OCI-LY1 (cell line): ENCODE results near the gene SCARB2.

Source experiments
- H2AFZ ChIP-seq: fragments of 200-600 bp; sonication (generic), shearing (Covaris generic); 2 replicates; pipeline ENCODE4 v1.6.0; 2014; ENCODE audit warnings: antibody characterized with exemption, mild to moderate bottlenecking, low read length
- H3F3A ChIP-seq: fragments of 200-600 bp; sonication (generic), shearing (Covaris generic); 2 replicates; pipeline ENCODE4 v1.6.0; 2014; ENCODE audit warnings: mild to moderate bottlenecking, antibody characterized with exemption, low read length, moderate library complexity; ENCODE audit not compliant: insufficient read depth
- H3K27ac ChIP-seq: fragments of 200-600 bp; sonication (generic); 2 replicates; pipeline ENCODE4 v1.5.1; 2014; ENCODE audit warnings: low read length, mixed run types, mild to moderate bottlenecking, low read depth; ENCODE audit not compliant: poor library complexity, severe bottlenecking
- H3K27me3 ChIP-seq: fragments of 200-600 bp; sonication (generic); 2 replicates; pipeline ENCODE4 v1.6.0; 2014; ENCODE audit warnings: antibody characterized with exemption, mild to moderate bottlenecking, low read length, moderate library complexity; ENCODE audit not compliant: insufficient read depth
- H3K36me3 ChIP-seq: fragments of 200-600 bp; sonication (generic); 2 replicates; pipeline ENCODE4 v1.6.1; 2014; ENCODE audit warnings: mild to moderate bottlenecking, antibody characterized with exemption, low read length, moderate library complexity, mixed read lengths; ENCODE audit not compliant: insufficient read depth
- H3K4me1 ChIP-seq: fragments of 200-600 bp; sonication (generic); 2 replicates; pipeline ENCODE4 v1.5.1; 2014; ENCODE audit warnings: mild to moderate bottlenecking, low read length, moderate library complexity; ENCODE audit not compliant: insufficient read depth, severe bottlenecking
- H3K4me2 ChIP-seq: fragments of 200-600 bp; sonication (generic), shearing (Covaris generic); 2 replicates; pipeline ENCODE4 v1.6.1; 2014; ENCODE audit warnings: low read length
- H3K4me3 ChIP-seq: fragments of 200-600 bp; sonication (generic); 2 replicates; pipeline ENCODE4 v1.5.1; 2014; ENCODE audit warnings: low read length, low read depth, mild to moderate bottlenecking, mixed read lengths; ENCODE audit not compliant: poor library complexity, severe bottlenecking
- H3K79me2 ChIP-seq: fragments of 200-600 bp; shearing (Covaris generic); 2 replicates; pipeline ENCODE4 v1.6.1; 2016; ENCODE audit warnings: mixed run types, low read length, mixed read lengths; ENCODE audit not compliant: insufficient read depth
- H3K9ac ChIP-seq: fragments of 200-600 bp; sonication (generic), shearing (Covaris generic); 2 replicates; pipeline ENCODE4 v1.6.1; 2014; ENCODE audit warnings: mild to moderate bottlenecking, low read length, mixed read lengths
- H3K9me2 ChIP-seq: fragments of 200-600 bp; sonication (generic), shearing (Covaris generic); 2 replicates; pipeline ENCODE4 v1.6.1; 2014; ENCODE audit warnings: low read depth, mild to moderate bottlenecking, low read length, mixed read lengths
- H3K9me3 ChIP-seq: fragments of 200-600 bp; shearing (Covaris generic); 2 replicates; pipeline ENCODE4 v1.6.1; 2014; ENCODE audit warnings: low read length, mixed read lengths
- H4K20me1 ChIP-seq: fragments of 200-600 bp; sonication (generic), shearing (Covaris generic); 2 replicates; pipeline ENCODE4 v1.6.0; 2016; ENCODE audit warnings: mild to moderate bottlenecking, low read length; ENCODE audit not compliant: insufficient read depth
- CTCF ChIP-seq: fragments of 200-600 bp; sonication (generic), shearing (Covaris generic); IDR thresholded peaks from 2 replicates; pipeline ENCODE4 v1.5.1; 2017; ENCODE audit warnings: mild to moderate bottlenecking, antibody characterized with exemption, low read length, moderate library complexity, mixed read lengths
- EZH2 ChIP-seq: fragments of 200-600 bp; sonication (generic), shearing (Covaris generic); IDR thresholded peaks from 2 replicates; pipeline ENCODE4 v1.8.0; 2017; ENCODE audit warnings: borderline replicate concordance, mixed run types, mild to moderate bottlenecking, antibody characterized with exemption, low read length, moderate library complexity, mixed read lengths

The SCARB2 gene

GRCh38 chr4:76235407-76235806 is 21.8 kb upstream of the SCARB2 start:
- no peaks in the 10 kb centered on the region for H3K36me3 ChIP-seq
- no peaks in the 10 kb centered on the region for H3F3A ChIP-seq
- no peaks in the 10 kb centered on the region for H3K9me2 ChIP-seq
- no peak overlapping the region for H3K4me3 ChIP-seq
- H3K4me1 ChIP-seq, result no peaks in the 10 kb centered on the region
- no peak overlapping the region for H3K27ac ChIP-seq
- no peaks in the 10 kb centered on the region for H3K27me3 ChIP-seq
- no peaks in the 10 kb centered on the region for H3K79me2 ChIP-seq
- H3K9ac ChIP-seq, result no peak overlapping the region
- no peak overlapping the region for H2AFZ ChIP-seq
- H4K20me1 ChIP-seq, result no peaks in the 10 kb centered on the region
- no peaks in the 10 kb centered on the region for H3K9me3 ChIP-seq
- no peak overlapping the region for H3K4me2 ChIP-seq
- TF ChIP-seq EZH2 (no peak), CTCF (no peak)

GRCh38 chr4:76234679-76235044 is 21.0 kb upstream of the SCARB2 start:
- Histone ChIP-seq H3K4me1 (no peaks in the 10 kb centered on the region), H3K36me3 (no peaks in the 10 kb centered on the region), H2AFZ (no peak overlapping the region), H3K9me2 (no peaks in the 10 kb centered on the region), H3K79me2 (no peaks in the 10 kb centered on the region), H4K20me1 (no peaks in the 10 kb centered on the region), H3K4me3 (no peak overlapping the region), H3K9me3 (no peaks in the 10 kb centered on the region), H3F3A (no peaks in the 10 kb centered on the region), H3K4me2 (no peak overlapping the region), H3K9ac (no peak overlapping the region), H3K27ac (no peak overlapping the region), H3K27me3 (no peaks in the 10 kb centered on the region)
- TF ChIP-seq CTCF (no peak), EZH2 (no peak)

- Histone ChIP-seq H3K36me3 (no peaks in the 10 kb centered on the region), H3K9ac (no peak overlapping the region), H3K27ac (no peak overlapping the region), H3K9me2 (no peaks in the 10 kb centered on the region), H3K79me2 (no peaks in the 10 kb centered on the region), H3K4me3 (no peak overlapping the region), H4K20me1 (no peaks in the 10 kb centered on the region), H3F3A (no peaks in the 10 kb centered on the region), H3K27me3 (no peaks in the 10 kb centered on the region), H3K4me2 (no peak overlapping the region), H3K4me1 (no peaks in the 10 kb centered on the region), H3K9me3 (no peaks in the 10 kb centered on the region), H2AFZ (no peak overlapping the region)
- TF ChIP-seq EZH2 (no peak), CTCF (no peak)
Observed at GRCh38 chr4:76233967-76234678, 20.5 kb upstream of the SCARB2 start.
